HL-60/S4 treated with retinoic acid at 250 ng/mL for 4 days and 3 days (cell line): ENCODE measurements around the gene SKOR2.

Source experiments
- in situ Hi-C: fragments of 300-500 bp; cut with MboI; formaldehyde crosslinking; loops from 2 replicates; pipeline ENCODE4 v1.7.0; 2022; ENCODE audit warnings: low sequenced_read_pairs

SKOR2 gene

DNA sequence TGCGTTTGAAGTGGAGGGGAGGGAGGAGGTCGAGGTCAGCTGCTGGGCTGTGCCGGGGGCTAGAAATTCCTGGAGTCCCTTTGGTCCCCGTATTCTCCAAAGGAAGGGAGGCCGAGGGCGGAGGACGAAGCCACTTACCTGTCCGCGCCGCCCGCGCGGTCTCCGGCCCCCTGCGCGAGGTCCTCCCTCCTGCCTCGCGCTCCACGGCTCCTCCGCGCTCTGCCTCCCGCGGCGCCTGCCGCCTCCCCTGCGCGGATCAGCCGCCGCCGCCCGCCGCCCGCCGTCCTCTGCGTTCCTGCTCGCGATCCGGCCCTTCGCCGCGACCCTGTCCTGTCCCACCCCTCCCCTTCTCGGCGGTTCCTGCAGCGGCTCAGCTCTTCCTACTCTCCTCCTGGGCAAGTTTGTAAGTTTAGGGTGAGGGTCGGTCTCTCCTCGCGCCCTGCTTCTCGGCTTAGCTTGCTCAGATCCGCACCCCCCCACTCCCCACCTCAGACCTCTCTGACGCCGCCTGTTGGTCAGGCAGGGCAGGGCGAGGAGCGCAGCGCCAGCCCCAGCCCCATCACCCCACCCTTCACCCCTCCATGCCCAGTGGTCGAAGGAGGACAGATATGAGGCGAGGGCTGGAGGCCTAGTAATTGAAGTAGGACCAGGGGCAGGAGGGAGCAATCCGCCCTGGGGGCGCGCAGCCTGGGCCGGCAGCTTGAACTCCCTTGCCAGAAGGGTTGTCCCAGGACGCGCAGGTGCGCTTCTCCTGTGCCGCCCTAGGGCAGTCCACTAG lies 9.7 kb upstream of the SKOR2 start:
- in situ Hi-C loops = no loop called here

DNA sequence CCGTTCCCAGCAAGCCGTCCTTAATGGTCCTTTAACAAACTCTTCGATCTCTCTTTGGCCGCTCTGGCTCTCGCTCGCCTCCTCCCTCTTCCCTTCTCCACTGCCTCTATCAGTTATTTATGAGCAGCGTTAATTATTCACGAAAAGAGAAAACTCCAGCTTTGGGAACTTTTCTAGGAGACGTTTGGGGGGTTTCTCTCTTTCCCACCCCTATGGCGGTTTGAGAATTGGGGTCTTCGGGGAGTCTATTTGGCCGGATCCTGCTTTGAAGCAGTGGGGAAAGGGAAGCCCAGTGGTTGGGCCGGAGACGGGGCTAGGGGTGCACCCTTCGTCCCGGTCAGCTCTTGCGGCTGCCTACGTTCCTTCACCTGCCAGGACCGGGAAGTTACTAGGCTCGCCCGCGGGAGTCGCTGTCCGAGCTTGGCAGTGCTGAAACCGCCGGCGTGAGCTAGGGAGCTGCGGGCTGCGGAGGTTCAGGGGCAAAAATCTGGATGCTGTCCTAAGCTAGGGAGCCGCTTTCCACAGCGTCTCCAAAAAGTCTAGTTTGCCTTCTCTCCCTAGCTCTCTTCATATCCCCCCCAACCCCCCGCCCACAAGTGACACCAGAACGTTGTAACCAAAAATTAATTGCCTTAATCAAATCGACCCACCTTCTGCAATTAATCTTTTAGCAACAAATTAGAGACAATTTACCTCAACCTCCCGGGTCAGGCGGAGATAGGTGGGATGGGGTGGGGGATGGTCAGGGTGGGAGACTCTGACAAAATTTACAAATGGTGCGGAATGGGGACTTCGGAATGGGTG lies 8.9 kb upstream of the SKOR2 start:
- in situ Hi-C loops = no loop called here

DNA sequence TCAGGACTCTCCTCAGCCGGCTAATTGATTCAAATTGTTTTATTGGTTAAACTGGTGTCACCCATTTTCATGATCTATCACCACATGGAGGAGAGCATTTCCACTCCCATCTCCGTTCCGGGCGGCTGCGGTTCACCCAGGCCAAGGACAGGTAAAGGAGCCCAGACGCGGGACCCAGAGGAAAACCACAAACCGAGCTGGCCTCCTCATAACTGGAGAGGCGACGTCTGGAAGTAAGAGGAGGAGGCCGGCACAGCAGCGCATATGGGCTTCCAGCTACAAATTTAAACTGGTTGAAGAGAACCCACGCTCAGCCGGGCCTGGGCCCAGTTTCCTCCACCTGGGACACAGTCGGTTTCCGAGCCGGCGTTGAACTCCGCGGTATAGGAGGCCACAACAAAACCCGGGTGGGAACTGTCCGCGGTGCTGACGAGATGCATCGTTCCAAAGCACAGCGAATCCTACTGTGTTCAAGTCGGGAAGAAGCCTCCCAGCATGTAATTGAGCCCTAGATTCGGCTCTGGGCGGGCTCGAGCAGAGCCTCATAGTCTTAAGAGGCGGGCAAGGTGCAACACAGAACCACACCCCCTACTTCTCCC lies 3.0 kb upstream of the SKOR2 start:
- in situ Hi-C loops = no loop called here

DNA sequence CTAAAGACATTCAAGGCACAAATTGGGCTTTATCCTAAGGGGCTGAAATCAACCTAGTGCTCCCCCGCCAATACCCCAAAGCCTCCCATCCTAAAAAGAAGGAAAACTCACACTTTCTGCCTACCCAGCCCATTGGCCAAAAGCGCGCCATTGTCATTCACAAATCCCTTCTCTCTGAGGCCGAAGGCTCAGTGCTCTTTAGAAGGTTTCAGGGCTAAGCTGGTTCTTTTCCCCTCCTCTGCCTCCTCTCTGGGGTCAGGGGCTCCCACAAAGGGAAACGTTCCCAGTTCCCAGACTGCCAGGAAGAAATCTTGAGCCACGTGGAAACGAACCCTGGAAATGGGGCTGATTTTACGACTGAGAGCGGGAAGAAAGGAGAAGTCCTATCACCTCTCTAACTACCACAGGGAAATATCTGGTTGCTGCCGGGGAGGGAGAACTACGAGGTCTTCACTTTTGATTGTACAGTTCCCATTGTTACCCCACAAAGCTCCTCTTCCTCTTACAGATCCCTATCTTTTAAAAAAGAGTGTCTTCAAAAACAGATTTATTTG lies 1.7 kb upstream of the SKOR2 start:
- in situ Hi-C loops = no loop called here

GRCh38 chr18:47250391-47251046 lies 941 bp downstream of the SKOR2 start:
- in situ Hi-C loops = no loop called here

DNA sequence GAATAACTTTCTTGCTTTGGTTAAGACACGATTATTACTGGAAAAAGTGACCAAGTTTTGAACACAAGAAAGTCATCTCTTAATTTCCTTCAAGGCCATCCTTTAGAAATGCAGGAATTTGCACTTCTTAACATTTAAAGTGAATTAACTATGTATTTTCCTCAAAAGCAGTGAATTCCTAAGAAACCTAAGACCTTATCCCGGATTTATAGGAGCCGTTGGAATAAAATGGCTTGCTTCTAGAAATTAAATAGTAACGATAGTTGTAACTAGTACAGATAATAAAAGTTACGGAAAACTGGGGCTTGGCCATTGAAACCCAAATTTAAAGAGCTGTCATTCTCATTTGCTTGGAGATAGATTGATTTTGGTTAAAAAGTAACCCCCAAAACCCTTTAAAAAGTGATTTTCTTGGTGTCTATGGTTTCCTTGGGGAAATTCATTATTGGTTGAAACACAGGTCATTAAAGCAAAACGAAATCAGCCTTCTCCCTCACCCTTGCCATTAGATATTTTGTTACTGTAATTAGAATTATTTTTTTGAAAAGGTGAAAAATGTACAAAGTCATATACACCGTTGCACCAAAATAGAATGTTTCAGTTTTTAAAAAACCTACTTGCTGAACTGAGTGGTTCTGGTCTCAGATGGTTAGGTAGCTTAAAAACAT lies 2.0 kb downstream of the SKOR2 start:
- in situ Hi-C loops = no loop called here

- in situ Hi-C loops = no loop called here
These were observed 2.7 kb downstream of the SKOR2 start for GRCh38 chr18:47248604-47249313.

- in situ Hi-C loops = no loop called here
These were observed 3.3 kb downstream of the SKOR2 start for GRCh38 chr18:47248115-47248603.

GRCh38 chr18:47247416-47248114 lies 3.9 kb downstream of the SKOR2 start:
- in situ Hi-C loops = no loop called here

DNA sequence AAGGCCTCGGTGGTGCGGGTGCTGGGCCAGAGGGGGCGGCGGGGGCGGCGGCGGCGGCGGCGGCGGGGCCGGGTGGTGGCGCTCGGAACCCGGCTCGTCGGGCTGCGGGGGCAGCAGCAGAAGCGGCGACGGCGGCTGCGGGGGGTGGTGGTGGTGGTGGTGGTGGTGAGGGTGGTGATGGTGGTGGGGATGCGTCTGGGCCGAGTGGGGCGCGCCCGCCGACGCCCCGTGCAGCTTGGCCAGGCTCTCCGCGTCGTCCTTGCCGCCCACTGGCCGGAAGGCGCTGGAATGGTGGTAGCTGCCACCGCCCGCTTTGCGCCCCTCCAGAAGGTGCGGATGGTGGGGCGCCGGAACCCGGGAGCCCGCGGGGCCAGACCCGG lies 4.4 kb downstream of the SKOR2 start:
- in situ Hi-C loops = no loop called here

GRCh38 chr18:47246027-47246971 lies 5.2 kb downstream of the SKOR2 start:
- in situ Hi-C loops = no loop called here

GRCh38 chr18:47244086-47244485 lies 7.4 kb downstream of the SKOR2 start:
- in situ Hi-C loops = no loop called here

DNA sequence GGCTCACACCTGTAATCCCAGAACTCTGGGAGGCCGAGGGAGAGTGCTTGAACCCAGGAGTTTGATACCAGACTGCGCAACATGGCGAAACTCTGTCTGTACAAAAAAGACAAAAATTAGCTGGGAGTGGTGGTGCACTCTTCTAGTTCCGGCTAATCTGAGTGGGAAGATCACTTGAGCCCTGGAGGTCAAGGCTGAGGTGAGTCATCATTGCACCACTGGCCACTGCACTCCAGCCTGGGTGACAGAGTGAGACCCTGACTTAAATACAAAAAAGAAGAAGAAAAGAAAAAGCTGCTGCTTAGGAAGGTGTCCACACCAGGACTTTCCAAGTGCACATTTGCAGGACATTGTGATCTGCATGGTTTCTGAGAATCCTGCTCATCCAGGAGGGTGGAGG lies 16.4 kb downstream of the SKOR2 start:
- in situ Hi-C loops = no loop called here

DNA sequence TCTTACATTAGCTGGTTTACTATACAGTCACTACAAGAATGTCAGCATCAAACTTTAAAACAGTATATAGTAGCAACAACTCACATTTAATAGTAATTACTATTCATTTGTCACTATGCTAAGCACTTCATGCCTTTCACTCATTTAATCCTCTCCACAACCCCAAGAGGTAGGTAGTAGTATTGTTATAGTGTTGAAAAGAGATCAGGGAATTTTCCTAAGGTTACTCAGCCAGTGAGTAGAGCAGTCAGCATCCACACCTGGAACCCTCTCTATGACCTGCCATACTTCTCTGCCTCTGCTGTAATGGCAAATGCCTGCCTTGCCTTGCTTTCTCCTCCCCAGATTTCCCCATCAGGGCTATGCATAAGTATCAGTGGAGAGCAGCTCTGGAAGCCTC lies 24.8 kb downstream of the SKOR2 start:
- in situ Hi-C loops = no loop called here

- in situ Hi-C loops = no loop called here
These were observed 35.8 kb downstream of the SKOR2 start for GRCh38 chr18:47215554-47216138.

DNA sequence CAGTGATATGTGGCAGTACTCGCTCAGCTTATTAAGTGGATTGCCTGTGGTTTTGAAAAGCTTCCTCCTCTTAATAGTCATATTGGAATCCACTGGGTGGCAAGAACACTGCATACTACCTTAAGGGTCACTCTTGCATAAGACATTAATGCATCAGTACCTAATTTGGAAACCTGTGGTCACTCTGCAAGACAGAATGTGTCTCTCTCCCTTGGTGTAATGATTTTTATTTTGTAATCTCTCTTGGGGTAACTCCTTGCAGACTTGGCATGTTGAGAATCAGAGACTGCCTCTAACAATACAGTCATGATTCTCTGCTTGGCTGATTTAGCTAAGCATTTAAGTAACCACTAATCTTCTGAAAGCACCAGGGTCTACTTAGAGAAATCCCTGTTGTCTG lies 42.3 kb downstream of the SKOR2 start:
- in situ Hi-C loops = no loop called here

DNA sequence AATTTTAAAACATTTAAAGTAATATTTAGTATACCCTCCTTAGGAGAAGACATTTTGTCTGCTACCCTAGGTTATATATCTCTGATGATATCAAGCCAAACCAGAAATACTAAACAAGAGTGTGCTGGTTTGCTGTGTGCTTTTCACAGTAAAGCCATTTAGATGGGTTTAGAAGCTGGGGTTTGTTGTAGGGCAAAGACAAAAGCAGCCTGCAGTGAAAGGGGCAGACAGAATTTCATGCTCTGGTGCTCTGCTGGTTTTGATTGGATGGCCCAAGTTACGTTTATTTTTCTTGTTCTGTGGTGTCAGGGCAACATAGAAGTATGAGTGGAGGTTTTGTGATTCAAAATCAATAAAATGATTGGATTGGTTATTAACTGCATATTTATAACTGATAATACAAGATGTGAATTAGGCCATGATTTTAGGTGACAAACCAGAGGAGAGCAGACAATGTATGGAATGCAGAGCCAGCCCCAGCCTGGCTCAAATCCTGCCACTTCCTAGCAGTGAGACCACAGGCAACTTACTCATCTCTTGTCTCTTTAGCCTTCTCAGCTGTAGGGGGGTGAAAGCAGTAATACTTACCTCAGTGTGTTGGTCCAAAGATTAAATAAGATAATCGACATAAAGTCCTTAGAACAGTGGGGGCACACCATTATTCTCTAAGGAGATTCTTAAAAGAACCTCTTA lies 44.4 kb downstream of the SKOR2 start:
- in situ Hi-C loops = no loop called here
